HEK293 (cell line): ENCODE results near the gene PAQR6.

Source experiments
- CTCF ChIA-PET: fragments of 350-600 bp; formaldehyde crosslinking; extraction: SDS; loops from one replicate; lab custom pipeline; 2021; ENCODE audit warnings: antibody characterized with exemption; lab: Yijun Ruan, JAX
- POLR2A ChIA-PET: fragments of 300-600 bp; formaldehyde crosslinking; extraction: SDS; loops from one replicate; lab custom pipeline; 2020; ENCODE audit warnings: antibody characterized with exemption, inconsistent platforms; lab: Yijun Ruan, JAX
- H3K27ac ChIP-seq: fragments of 200-500 bp; sonication (Bioruptor generic); 2 replicates; pipeline ENCODE4 v1.5.1; 2014; ENCODE audit warnings: low read depth, low read length, control low read depth, inconsistent platforms; ENCODE audit errors: extremely low read depth
- H3K36me3 ChIP-seq, 2 experiments: fragments of 200-500 bp in 1 of 2; sonication (Bioruptor generic) in 1 of 2; 1 replicate in 1 of 2; 2 replicates in 1 of 2; pipeline ENCODE4 v1.5.1; 2014 to 2017; ENCODE audit warnings: inconsistent platforms in 2 of 2, low read length in 2 of 2; ENCODE audit not compliant: control insufficient read depth in 2 of 2, insufficient read depth in 1 of 2
- H3K4me1 ChIP-seq: fragments of 200-500 bp; sonication (Bioruptor generic); 2 replicates; pipeline ENCODE4 v1.5.1; 2014; ENCODE audit warnings: mild to moderate bottlenecking, low read length, inconsistent platforms; ENCODE audit not compliant: control insufficient read depth, insufficient read depth
- H3K4me3 ChIP-seq: 2 replicates; pipeline ENCODE4 v1.5.1; 2011; ENCODE audit warnings: low read depth, mild to moderate bottlenecking, control low read depth, low read length, moderate library complexity
- H3K9me3 ChIP-seq: fragments of 200-500 bp; sonication (Bioruptor generic); 2 replicates; pipeline ENCODE4 v1.5.1; 2014; ENCODE audit warnings: low read depth, low read length, inconsistent platforms; ENCODE audit not compliant: control insufficient read depth, insufficient read depth
- GFI1B ChIP-seq: fragments of 450-650 bp; formaldehyde crosslinking; IDR thresholded peaks from 2 replicates; pipeline ENCODE4 v1.5.1; 2016; ENCODE audit warnings: missing biosample characterization, missing genetic modification characterization
- PRDM1 ChIP-seq: fragments of 450-650 bp; formaldehyde crosslinking; IDR thresholded peaks from 2 replicates; pipeline ENCODE4; 2016; ENCODE audit warnings: missing biosample characterization, missing genetic modification characterization
- RBAK ChIP-seq: fragments of 450-650 bp; formaldehyde crosslinking; IDR thresholded peaks from 2 replicates; pipeline ENCODE4 v1.5.1; 2016; ENCODE audit warnings: missing biosample characterization, missing genetic modification characterization
- SETDB1 ChIP-seq: IDR thresholded peaks from one replicate; pipeline ENCODE4 v1.6.1; 2017; ENCODE audit warnings: mild to moderate bottlenecking, low read length, moderate library complexity, mixed read lengths; ENCODE audit not compliant: insufficient read length
- ZBTB21 ChIP-seq: fragments of 450-650 bp; formaldehyde crosslinking; IDR thresholded peaks from 2 replicates; pipeline ENCODE4 v1.5.1; 2017; ENCODE audit warnings: missing biosample characterization, missing genetic modification characterization
- ZBTB8A ChIP-seq: fragments of 450-650 bp; formaldehyde crosslinking; IDR thresholded peaks from 2 replicates; pipeline ENCODE4 v1.5.1; 2016; ENCODE audit warnings: missing biosample characterization, missing genetic modification characterization
- ZNF133 ChIP-seq: fragments of 450-650 bp; formaldehyde crosslinking; IDR thresholded peaks from 2 replicates; pipeline ENCODE4 v1.5.1; 2016; ENCODE audit warnings: missing biosample characterization, missing genetic modification characterization
- ZNF184 ChIP-seq: fragments of 450-650 bp; IDR thresholded peaks from 2 replicates; pipeline ENCODE4 v1.5.1; 2018; ENCODE audit warnings: missing biosample characterization, mild to moderate bottlenecking, missing genetic modification characterization
- ZNF366 ChIP-seq: fragments of 450-650 bp; formaldehyde crosslinking; conservative IDR thresholded peaks from 2 replicates; pipeline ENCODE4 v1.5.1; 2016; ENCODE audit warnings: missing biosample characterization, missing genetic modification characterization
- ZNF433 ChIP-seq: fragments of 450-650 bp; formaldehyde crosslinking; IDR thresholded peaks from 2 replicates; pipeline ENCODE4 v1.5.1; 2016; ENCODE audit warnings: missing biosample characterization, missing genetic modification characterization, low read depth
- ZNF555 ChIP-seq: fragments of 450-650 bp; formaldehyde crosslinking; conservative IDR thresholded peaks from 2 replicates; pipeline ENCODE4 v1.5.1; 2017; ENCODE audit warnings: missing biosample characterization, mild to moderate bottlenecking, missing genetic modification characterization, inconsistent platforms
- ZNF670 ChIP-seq: fragments of 450-650 bp; formaldehyde crosslinking; IDR thresholded peaks from 2 replicates; pipeline ENCODE4 v1.5.1; 2016; ENCODE audit warnings: missing biosample characterization, missing genetic modification characterization, low read depth
- ZNF707 ChIP-seq: fragments of 450-650 bp; formaldehyde crosslinking; IDR thresholded peaks from 2 replicates; pipeline ENCODE4 v1.5.1; 2016; ENCODE audit warnings: missing biosample characterization, missing genetic modification characterization
- ZNF792 ChIP-seq: fragments of 450-650 bp; formaldehyde crosslinking; IDR thresholded peaks from 2 replicates; pipeline ENCODE4 v1.5.1; 2016; ENCODE audit warnings: missing biosample characterization, missing genetic modification characterization
- TF ChIP-seq, protein P1 (sequence below): fragments of 450-650 bp; formaldehyde crosslinking; IDR thresholded peaks from 2 replicates; pipeline ENCODE4 v1.5.1; 2016; ENCODE audit warnings: missing biosample characterization, missing genetic modification characterization, borderline replicate concordance
- TF ChIP-seq, protein P2 (sequence below): fragments of 450-650 bp; formaldehyde crosslinking; IDR thresholded peaks from 2 replicates; pipeline ENCODE4 v1.5.1; 2017; ENCODE audit warnings: missing biosample characterization, missing genetic modification characterization
- TF ChIP-seq, protein P3 (sequence below): fragments of 450-650 bp; formaldehyde crosslinking; IDR thresholded peaks from 2 replicates; pipeline ENCODE4 v1.5.1; 2016; ENCODE audit warnings: missing biosample characterization, missing genetic modification characterization
- TF ChIP-seq, protein P4 (sequence below): fragments of 450-650 bp; formaldehyde crosslinking; IDR thresholded peaks from 2 replicates; pipeline ENCODE4 v1.5.1; 2016; ENCODE audit warnings: missing biosample characterization, missing genetic modification characterization

PAQR6 gene

DNA sequence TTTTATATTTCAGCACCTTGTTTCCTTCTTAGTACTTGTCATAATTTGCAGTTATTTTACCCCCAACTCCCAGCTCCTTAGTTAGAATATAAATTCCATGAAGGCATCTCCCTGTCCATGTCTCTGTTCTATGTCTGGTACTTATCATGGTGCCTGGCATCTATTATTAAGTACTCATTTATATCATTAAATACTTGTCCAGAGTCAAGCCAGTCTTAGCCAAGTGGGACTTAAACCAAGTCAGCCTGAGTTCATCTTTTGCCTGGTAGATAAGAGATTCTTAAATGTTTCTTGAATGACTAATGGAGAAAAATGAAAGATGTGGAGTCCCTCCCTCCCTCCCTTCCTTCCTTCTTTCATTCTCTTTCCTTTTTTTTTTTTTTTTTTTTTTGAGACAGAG, 44.5 kb downstream of the PAQR6 start:
- Histone ChIP-seq H3K36me3 (peaks cover 16 to 71% of the 10 kb centered on the region in 2 experiments; a peak in 2 of 3 replicates), H3K9me3 (no peaks in the 10 kb centered on the region), H3K27ac (no peak overlapping the region), H3K4me3 (no peak overlapping the region), H3K4me1 (no peaks in the 10 kb centered on the region)
- no peak for TF ChIP-seq ZNF555
- no peak for TF ChIP-seq ZNF366
- TF ChIP-seq, protein P1, sequence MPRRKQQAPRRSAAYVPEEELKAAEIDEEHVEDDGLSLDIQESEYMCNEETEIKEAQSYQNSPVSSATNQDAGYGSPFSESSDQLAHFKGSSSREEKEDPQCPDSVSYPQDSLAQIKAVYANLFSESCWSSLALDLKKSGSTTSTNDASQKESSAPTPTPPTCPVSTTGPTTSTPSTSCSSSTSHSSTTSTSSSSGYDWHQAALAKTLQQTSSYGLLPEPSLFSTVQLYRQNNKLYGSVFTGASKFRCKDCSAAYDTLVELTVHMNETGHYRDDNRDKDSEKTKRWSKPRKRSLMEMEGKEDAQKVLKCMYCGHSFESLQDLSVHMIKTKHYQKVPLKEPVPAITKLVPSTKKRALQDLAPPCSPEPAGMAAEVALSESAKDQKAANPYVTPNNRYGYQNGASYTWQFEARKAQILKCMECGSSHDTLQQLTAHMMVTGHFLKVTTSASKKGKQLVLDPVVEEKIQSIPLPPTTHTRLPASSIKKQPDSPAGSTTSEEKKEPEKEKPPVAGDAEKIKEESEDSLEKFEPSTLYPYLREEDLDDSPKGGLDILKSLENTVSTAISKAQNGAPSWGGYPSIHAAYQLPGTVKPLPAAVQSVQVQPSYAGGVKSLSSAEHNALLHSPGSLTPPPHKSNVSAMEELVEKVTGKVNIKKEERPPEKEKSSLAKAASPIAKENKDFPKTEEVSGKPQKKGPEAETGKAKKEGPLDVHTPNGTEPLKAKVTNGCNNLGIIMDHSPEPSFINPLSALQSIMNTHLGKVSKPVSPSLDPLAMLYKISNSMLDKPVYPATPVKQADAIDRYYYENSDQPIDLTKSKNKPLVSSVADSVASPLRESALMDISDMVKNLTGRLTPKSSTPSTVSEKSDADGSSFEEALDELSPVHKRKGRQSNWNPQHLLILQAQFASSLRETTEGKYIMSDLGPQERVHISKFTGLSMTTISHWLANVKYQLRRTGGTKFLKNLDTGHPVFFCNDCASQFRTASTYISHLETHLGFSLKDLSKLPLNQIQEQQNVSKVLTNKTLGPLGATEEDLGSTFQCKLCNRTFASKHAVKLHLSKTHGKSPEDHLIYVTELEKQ (tag by site-specific recombination) = no peak
- TF ChIP-seq GFI1B = no peak
- TF ChIP-seq, protein P2, sequence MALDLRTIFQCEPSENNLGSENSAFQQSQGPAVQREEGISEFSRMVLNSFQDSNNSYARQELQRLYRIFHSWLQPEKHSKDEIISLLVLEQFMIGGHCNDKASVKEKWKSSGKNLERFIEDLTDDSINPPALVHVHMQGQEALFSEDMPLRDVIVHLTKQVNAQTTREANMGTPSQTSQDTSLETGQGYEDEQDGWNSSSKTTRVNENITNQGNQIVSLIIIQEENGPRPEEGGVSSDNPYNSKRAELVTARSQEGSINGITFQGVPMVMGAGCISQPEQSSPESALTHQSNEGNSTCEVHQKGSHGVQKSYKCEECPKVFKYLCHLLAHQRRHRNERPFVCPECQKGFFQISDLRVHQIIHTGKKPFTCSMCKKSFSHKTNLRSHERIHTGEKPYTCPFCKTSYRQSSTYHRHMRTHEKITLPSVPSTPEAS (tag by site-specific recombination) = no peak
- TF ChIP-seq ZNF792 (tag by site-specific recombination) = no peak
- TF ChIP-seq ZNF670 (tag by site-specific recombination) = no peak
- TF ChIP-seq SETDB1 = no peak
- TF ChIP-seq ZNF133 = no peak
- TF ChIP-seq ZNF707 (tag by site-specific recombination) = no peak
- TF ChIP-seq RBAK (tag by site-specific recombination) = no peak
- ChIA-PET CTCF (interaction anchor here (0.6 to 1.5 kb wide), 3 partner anchors 8 to 177 kb away, joined by 3 to 4 read pairs (median 3); no protein-coding TSS in a partner anchor), POLR2A (interaction anchor here (1.4 to 1.5 kb wide), 2 partner anchors 9 to 10 kb away, joined by 4 read pairs; partner anchors contain the start of genes PMF1 and SLC25A44)

DNA sequence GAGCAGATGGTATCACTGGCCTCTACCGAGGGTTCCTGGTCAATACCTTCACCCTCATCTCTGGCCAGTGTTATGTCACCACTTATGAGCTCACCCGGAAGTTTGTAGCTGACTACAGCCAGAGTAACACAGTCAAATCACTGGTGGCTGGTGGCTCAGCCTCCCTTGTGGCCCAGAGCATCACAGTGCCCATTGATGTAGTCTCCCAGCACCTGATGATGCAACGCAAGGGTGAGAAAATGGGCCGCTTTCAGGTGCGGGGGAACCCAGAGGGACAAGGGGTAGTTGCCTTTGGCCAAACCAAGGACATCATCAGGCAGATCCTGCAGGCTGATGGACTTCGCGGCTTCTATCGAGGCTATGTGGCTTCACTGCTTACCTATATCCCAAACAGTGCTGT, 47.8 kb downstream of the PAQR6 start:
- no peak overlapping the region for H3K27ac ChIP-seq
- H3K9me3 ChIP-seq = no peaks in the 10 kb centered on the region
- ChIA-PET POLR2A (interaction anchor here (1.3 kb wide), 1 partner anchor 13 kb away, joined by 8 read pairs; the partner anchor contains the start of gene PMF1), CTCF (interaction anchor here (0.9 kb wide), 1 partner anchor 11 kb away, joined by 3 read pairs; no protein-coding TSS in a partner anchor)
- no peak overlapping the region for H3K4me3 ChIP-seq
- peaks cover 6 to 71% of the 10 kb centered on the region in 2 experiments; a peak in 2 of 3 replicates for H3K36me3 ChIP-seq
- TF ChIP-seq ZNF433 (tag by site-specific recombination) = no peak
- no peaks in the 10 kb centered on the region for H3K4me1 ChIP-seq

DNA sequence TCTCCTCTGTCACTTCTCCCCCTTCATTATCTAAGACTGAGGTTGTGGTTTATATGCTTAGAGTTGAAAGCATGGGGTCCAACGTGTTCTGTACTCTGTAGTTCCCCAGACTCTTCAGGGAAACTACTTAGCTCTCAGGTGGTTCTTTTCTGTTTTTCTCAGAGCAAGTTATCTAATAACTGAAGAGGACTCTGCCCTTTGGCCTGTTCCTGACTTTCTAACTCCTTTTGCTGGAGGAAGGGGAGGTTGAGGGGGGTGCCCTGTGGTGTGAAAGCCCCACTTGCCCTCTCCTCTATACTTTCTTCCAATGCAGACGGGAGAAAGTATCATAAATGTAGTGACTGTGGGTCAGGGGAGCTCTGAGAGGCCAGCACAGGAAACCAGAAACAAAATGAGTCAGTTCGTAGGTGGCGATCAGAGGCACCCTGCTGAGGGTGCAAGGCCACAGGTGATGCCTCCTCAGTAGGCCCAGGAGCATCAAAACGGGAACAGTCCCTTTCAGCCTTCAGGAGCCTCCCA, 49.0 kb downstream of the PAQR6 start:
- Histone ChIP-seq H3K36me3 (peaks cover 3 to 69% of the 10 kb centered on the region in 2 experiments; a peak in 1 of 3 replicates), H3K4me3 (no peak overlapping the region), H3K9me3 (no peaks in the 10 kb centered on the region), H3K27ac (no peak overlapping the region)
- ChIA-PET POLR2A (no interaction called here), CTCF (interaction anchor here (0.6 to 1.2 kb wide), 3 partner anchors 12 to 34 kb away, joined by 3 read pairs; no protein-coding TSS in a partner anchor)
- TF ChIP-seq ZBTB21 (tag by site-specific recombination) (no peak), PRDM1 (0 out of 2 replicates have a peak, but pooled peaks have one; percentile 13), ZNF184 (tag by site-specific recombination) (no peak), ZBTB8A (no peak)
- TF ChIP-seq, protein P3, sequence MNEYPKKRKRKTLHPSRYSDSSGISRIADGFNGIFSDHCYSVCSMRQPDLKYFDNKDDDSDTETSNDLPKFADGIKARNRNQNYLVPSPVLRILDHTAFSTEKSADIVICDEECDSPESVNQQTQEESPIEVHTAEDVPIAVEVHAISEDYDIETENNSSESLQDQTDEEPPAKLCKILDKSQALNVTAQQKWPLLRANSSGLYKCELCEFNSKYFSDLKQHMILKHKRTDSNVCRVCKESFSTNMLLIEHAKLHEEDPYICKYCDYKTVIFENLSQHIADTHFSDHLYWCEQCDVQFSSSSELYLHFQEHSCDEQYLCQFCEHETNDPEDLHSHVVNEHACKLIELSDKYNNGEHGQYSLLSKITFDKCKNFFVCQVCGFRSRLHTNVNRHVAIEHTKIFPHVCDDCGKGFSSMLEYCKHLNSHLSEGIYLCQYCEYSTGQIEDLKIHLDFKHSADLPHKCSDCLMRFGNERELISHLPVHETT (tag by site-specific recombination) = no peak
- TF ChIP-seq, protein P2 (tag by site-specific recombination) = no peak
- TF ChIP-seq, protein P4, sequence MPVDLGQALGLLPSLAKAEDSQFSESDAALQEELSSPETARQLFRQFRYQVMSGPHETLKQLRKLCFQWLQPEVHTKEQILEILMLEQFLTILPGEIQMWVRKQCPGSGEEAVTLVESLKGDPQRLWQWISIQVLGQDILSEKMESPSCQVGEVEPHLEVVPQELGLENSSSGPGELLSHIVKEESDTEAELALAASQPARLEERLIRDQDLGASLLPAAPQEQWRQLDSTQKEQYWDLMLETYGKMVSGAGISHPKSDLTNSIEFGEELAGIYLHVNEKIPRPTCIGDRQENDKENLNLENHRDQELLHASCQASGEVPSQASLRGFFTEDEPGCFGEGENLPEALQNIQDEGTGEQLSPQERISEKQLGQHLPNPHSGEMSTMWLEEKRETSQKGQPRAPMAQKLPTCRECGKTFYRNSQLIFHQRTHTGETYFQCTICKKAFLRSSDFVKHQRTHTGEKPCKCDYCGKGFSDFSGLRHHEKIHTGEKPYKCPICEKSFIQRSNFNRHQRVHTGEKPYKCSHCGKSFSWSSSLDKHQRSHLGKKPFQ (tag by site-specific recombination) = no peak
- TF ChIP-seq, all 188 proteins: peak for 1
- peaks cover 3% of the 10 kb centered on the region; the same call in 1 of the 2 replicates for H3K4me1 ChIP-seq
